ENCODE measurements around the gene RIC3. TPM values are rescaled to one million over a fixed set of nuclear protein-coding genes. Genes with fewer than 3 reads are reported as not detected.

The RIC3 gene
- total RNA-seq, result 14.6 TPM

GRCh38 chr11:8168485-8169257 is at the start of gene RIC3:
TSS of gene RIC3 (minus strand) at chr11:8169025. CDS start at chr11:8168989, 36 bp downstream.
- intact Hi-C loops (cut with DNase I), result no loop called here
- ATAC-seq, result peak; percentile 62
- DNase-seq (ENCODE audit: low spot score), result peak; percentile 59

GRCh38 chr11:8218409-8218808 is 49.6 kb upstream of the RIC3 start:
- DNase-seq (ENCODE audit: low spot score) (no peak), ATAC-seq (no peak)
- intact Hi-C loops (cut with DNase I), result no loop called here

- DNase-seq (ENCODE audit: low spot score) (no peak), ATAC-seq (no peak)
- intact Hi-C loops (cut with DNase I), result no loop called here
These were observed 49.1 kb upstream of the RIC3 start for GRCh38 chr11:8217926-8218325.

- ATAC-seq (no peak), DNase-seq (ENCODE audit: low spot score) (no peak)
- intact Hi-C loops (cut with DNase I), result no loop called here
These were observed 48.3 kb upstream of the RIC3 start for GRCh38 chr11:8217136-8217535.

- DNase-seq (ENCODE audit: low spot score) (no peak), ATAC-seq (no peak)
- intact Hi-C loops (cut with DNase I), result no loop called here
These were observed 44.6 kb upstream of the RIC3 start for GRCh38 chr11:8213376-8213775.

GRCh38 chr11:8209208-8209807 is 40.5 kb upstream of the RIC3 start:
- ATAC-seq (no peak), DNase-seq (ENCODE audit: low spot score) (no peak)
- intact Hi-C loops (cut with DNase I), result no loop called here

GRCh38 chr11:8207080-8208000 is 38.5 kb upstream of the RIC3 start:
- DNase-seq (ENCODE audit: low spot score) (no peak), ATAC-seq (peak; percentile 11)
- intact Hi-C loops (cut with DNase I), result no loop called here

- DNase-seq (ENCODE audit: low spot score), result no peak
- intact Hi-C loops (cut with DNase I), result no loop called here
These were observed 37.6 kb upstream of the RIC3 start for GRCh38 chr11:8206251-8207079.

GRCh38 chr11:8205566-8205965 is 36.7 kb upstream of the RIC3 start:
- ATAC-seq (no peak), DNase-seq (ENCODE audit: low spot score) (no peak)
- intact Hi-C loops (cut with DNase I), result no loop called here

More at GRCh38 chr11:8206251-8207079, 37.6 kb upstream of the RIC3 start:
- peak; percentile 85 for ATAC-seq

- DNase-seq (ENCODE audit: low spot score) (no peak), ATAC-seq (no peak)
- intact Hi-C loops (cut with DNase I), result no loop called here
These were observed 35.8 kb upstream of the RIC3 start for GRCh38 chr11:8204596-8204995.

- ATAC-seq (no peak), DNase-seq (ENCODE audit: low spot score) (no peak)
- intact Hi-C loops (cut with DNase I), result no loop called here
These were observed 35.2 kb upstream of the RIC3 start for GRCh38 chr11:8204025-8204424.

GRCh38 chr11:8203414-8203715 is 34.5 kb upstream of the RIC3 start:
- intact Hi-C loops (cut with DNase I), result no loop called here
- DNase-seq (ENCODE audit: low spot score), result no peak
- ATAC-seq, result no peak

GRCh38 chr11:8202516-8203413 is 33.9 kb upstream of the RIC3 start:
- intact Hi-C loops (cut with DNase I), result no loop called here
- ATAC-seq (no peak), DNase-seq (ENCODE audit: low spot score) (no peak)

GRCh38 chr11:8201644-8202365 is 33.0 kb upstream of the RIC3 start:
- no peak for ATAC-seq
- no peak for DNase-seq (ENCODE audit: low spot score)
- intact Hi-C loops (cut with DNase I), result no loop called here

GRCh38 chr11:8199676-8200075 is 30.9 kb upstream of the RIC3 start:
- ATAC-seq (no peak), DNase-seq (ENCODE audit: low spot score) (no peak)
- intact Hi-C loops (cut with DNase I), result no loop called here

- intact Hi-C loops (cut with DNase I), result no loop called here
- ATAC-seq (no peak), DNase-seq (ENCODE audit: low spot score) (no peak)
These were observed 27.9 kb upstream of the RIC3 start for GRCh38 chr11:8196749-8197148.

GRCh38 chr11:8194956-8195355 is 26.1 kb upstream of the RIC3 start:
- DNase-seq (ENCODE audit: low spot score) (no peak), ATAC-seq (no peak)

GRCh38 chr11:8192896-8193209 is 24.0 kb upstream of the RIC3 start:
- DNase-seq (ENCODE audit: low spot score) (no peak), ATAC-seq (peak; percentile 48)
- intact Hi-C loops (cut with DNase I), result no loop called here

More at GRCh38 chr11:8194956-8195355, 26.1 kb upstream of the RIC3 start:
- intact Hi-C loops (cut with DNase I), result no loop called here

Data from sciatic nerve (tissue), 2 donors.